IMR-90 (cell line): Measurements from ENCODE around the gene GJC2. TPM values are rescaled to one million over a fixed set of nuclear protein-coding genes. Genes with fewer than 3 reads are reported as not detected.

Experiments used
- ATAC-seq: fragments of 200-7000 bp; cut with Tn5 transposase; 2 replicates; pipeline ENCODE4 v1.9.1; 2020; ENCODE audit warnings: low read depth, mild to moderate bottlenecking, moderate library complexity
- BruUV-seq: library from RNA; stranded (reverse); fragments of 400-500 nt; replicated peaks from 2 replicates; lab custom pipeline; 2021; lab: Mats Ljungman, UMichigan
- CTCF ChIA-PET: fragments of 300-600 bp; formaldehyde crosslinking; extraction: SDS; loops from one replicate; lab custom pipeline; 2021; ENCODE audit warnings: antibody characterized with exemption; lab: Yijun Ruan, JAX
- POLR2A ChIA-PET: fragments of 300-600 bp; sonication (Branson Sonifier 250); formaldehyde crosslinking; loops from one replicate; lab custom pipeline; 2022; ENCODE audit warnings: antibody characterized with exemption; ENCODE audit not compliant: unreplicated experiment; lab: Charles Lee
- DNase-seq: peaks from one replicate; pipeline ENCODE4 v3.0.0; 2013
- H2AFZ ChIP-seq: replicated peaks from 2 replicates; pipeline ENCODE3; 2013; ENCODE audit warnings: low read length, mild to moderate bottlenecking; ENCODE audit not compliant: poor library complexity
- H2AK5ac ChIP-seq: 2 replicates; pipeline ENCODE4 v1.6.1; 2013; ENCODE audit warnings: low read depth, low read length, inconsistent platforms
- H2AK9ac ChIP-seq: replicated peaks from 2 replicates; pipeline ENCODE3; 2013; ENCODE audit warnings: mild to moderate bottlenecking, low read depth, low read length, moderate library complexity; ENCODE audit not compliant: poor library complexity
- H2BK120ac ChIP-seq: 2 replicates; pipeline ENCODE4 v1.6.1; 2013; ENCODE audit warnings: low read depth, low read length, inconsistent platforms
- H2BK15ac ChIP-seq: 3 replicates; pipeline ENCODE4 v1.6.1; 2013; ENCODE audit warnings: low read depth, low read length, inconsistent platforms
- H2BK20ac ChIP-seq: 2 replicates; pipeline ENCODE4 v1.6.1; 2013; ENCODE audit warnings: low read depth, mild to moderate bottlenecking, inconsistent platforms, low read length, moderate library complexity
- H2BK5ac ChIP-seq: 2 replicates; pipeline ENCODE4 v1.6.1; 2013; ENCODE audit warnings: mild to moderate bottlenecking, low read depth, low read length, inconsistent platforms; ENCODE audit not compliant: poor library complexity, severe bottlenecking
- H3K14ac ChIP-seq: replicated peaks from 2 replicates; pipeline ENCODE4 v1.6.1; 2013; ENCODE audit warnings: low read depth, low read length, inconsistent platforms
- H3K18ac ChIP-seq: 2 replicates; pipeline ENCODE4 v1.6.1; 2013; ENCODE audit warnings: low read depth, low read length, control low read depth
- H3K23ac ChIP-seq: 2 replicates; pipeline ENCODE4 v1.6.1; 2013; ENCODE audit warnings: low read depth, low read length, inconsistent platforms
- H3K27ac ChIP-seq: 2 replicates; pipeline ENCODE4 v1.5.1; 2013; ENCODE audit warnings: mild to moderate bottlenecking, control low read depth, low read length; ENCODE audit not compliant: insufficient read depth
- H3K27me3 ChIP-seq: 2 replicates; pipeline ENCODE4 v1.6.1; 2013; ENCODE audit warnings: low read length; ENCODE audit not compliant: control insufficient read depth, insufficient read depth
- H3K36me3 ChIP-seq: 2 replicates; pipeline ENCODE4 v1.6.1; 2013; ENCODE audit warnings: low read length, mixed read lengths; ENCODE audit not compliant: control insufficient read depth, insufficient read depth
- H3K4ac ChIP-seq: 2 replicates; pipeline ENCODE4 v1.6.1; 2013; ENCODE audit warnings: low read depth, low read length, inconsistent platforms
- H3K4me1 ChIP-seq: 2 replicates; pipeline ENCODE4 v1.6.1; 2013; ENCODE audit warnings: low read length, mixed read lengths; ENCODE audit not compliant: control insufficient read depth, insufficient read depth
- H3K4me2 ChIP-seq: 2 replicates; pipeline ENCODE4 v1.6.1; 2013; ENCODE audit warnings: low read depth, mild to moderate bottlenecking, control low read depth, low read length, moderate library complexity
- H3K4me3 ChIP-seq: 2 replicates; pipeline ENCODE4 v1.5.1; 2013; ENCODE audit warnings: low read depth, mild to moderate bottlenecking, control low read depth, low read length, moderate library complexity; ENCODE audit not compliant: insufficient read depth
- H3K56ac ChIP-seq: 2 replicates; pipeline ENCODE4 v1.6.1; 2013; ENCODE audit warnings: low read length, inconsistent platforms; ENCODE audit not compliant: insufficient read depth; ENCODE audit errors: extremely low read depth
- H3K79me1 ChIP-seq, 2 experiments: 2 replicates each; pipeline ENCODE4 v1.6.1; 2013; ENCODE audit warnings: low read length in 2 of 2, inconsistent platforms in 1 of 2, low read depth in 1 of 2
- H3K9ac ChIP-seq: 2 replicates; pipeline ENCODE4 v1.6.1; 2013; ENCODE audit warnings: low read depth, low read length, control low read depth
- H3K9me1 ChIP-seq: 2 replicates; pipeline ENCODE4 v1.6.1; 2013; ENCODE audit warnings: low read length, inconsistent platforms; ENCODE audit not compliant: insufficient read depth
- H3K9me3 ChIP-seq: 2 replicates; pipeline ENCODE4 v1.6.1; 2013; ENCODE audit warnings: low read length; ENCODE audit not compliant: control insufficient read depth, insufficient read depth
- H4K20me1 ChIP-seq: 2 replicates; pipeline ENCODE4 v1.6.1; 2013; ENCODE audit warnings: low read length, inconsistent platforms; ENCODE audit not compliant: insufficient read depth
- H4K5ac ChIP-seq: 2 replicates; pipeline ENCODE4 v1.6.1; 2013; ENCODE audit warnings: mild to moderate bottlenecking, low read depth, low read length, control low read depth
- H4K8ac ChIP-seq, 2 experiments: 2 replicates each; pipeline ENCODE4 v1.6.1; 2013; ENCODE audit warnings: low read depth in 2 of 2, low read length in 2 of 2, control low read depth in 1 of 2, inconsistent platforms in 1 of 2
- H4K91ac ChIP-seq: 2 replicates; pipeline ENCODE4 v1.6.1; 2013; ENCODE audit warnings: low read depth, low read length, inconsistent platforms; ENCODE audit not compliant: insufficient read depth
- CEBPB ChIP-seq: IDR thresholded peaks from 2 replicates; pipeline ENCODE4 v1.6.1; 2012; ENCODE audit warnings: low read depth, low read length, improper control_type of control experiment
- SMC3 ChIP-seq: fragments of 150-350 bp; IDR thresholded peaks from 2 replicates; pipeline ENCODE4 v1.6.1; 2016; ENCODE audit warnings: low read depth, mild to moderate bottlenecking, antibody characterized with exemption, low read length, moderate library complexity
- WGBS, 2 experiments: methylation state at CpG; one replicate each; pipeline versions ENCODE4 v1.1.5 to v1.1.7; 2013; ENCODE audit warnings: missing lambda C conversion rate in 2 of 2; ENCODE audit not compliant: insufficient read length in 1 of 2; ENCODE audit errors: extremely low coverage in 2 of 2; 5-methylcytosine and 5-hydroxymethylcytosine counted together
- dilution Hi-C: fragments of 300-500 bp; cut with HindIII; formaldehyde crosslinking; loops from one replicate; pipeline ENCODE4 v1.14.3; 2018; ENCODE audit warnings: low sequenced_read_pairs; ENCODE audit not compliant: unreplicated experiment
- in situ Hi-C: fragments of 300-500 bp; cut with MboI; formaldehyde crosslinking; loops from 3 replicates; pipeline ENCODE4 v1.14.3; 2019; ENCODE audit warnings: low sequenced_read_pairs, inconsistent platforms, mixed read lengths
- intact Hi-C: fragments of 100-400 bp; cut with micrococcal nuclease; formaldehyde crosslinking; loops from 2 replicates; pipeline ENCODE4 v1.10.0; 2022
- polyA plus RNA-seq, 3 experiments: library from polyadenylated mRNA; depleted of rRNA; stranded (reverse); fragments of >200 nt; gene quantifications; 2 replicates each; pipeline ENCODE4 v1.2.3, GENCODE V29; 2012; ENCODE audit warnings: low replicate concordance in 1 of 3
- total RNA-seq: library from RNA; depleted of rRNA; stranded (reverse); fragments of >200 nt; gene quantifications from 2 replicates; pipeline ENCODE4 v1.2.3, GENCODE V29; 2012

The GJC2 gene
- total and polyA plus RNA-seq, 2 of the 4 experiments (the other 2 are of a cell fraction) = 1.1 to 1.7 TPM

DNA sequence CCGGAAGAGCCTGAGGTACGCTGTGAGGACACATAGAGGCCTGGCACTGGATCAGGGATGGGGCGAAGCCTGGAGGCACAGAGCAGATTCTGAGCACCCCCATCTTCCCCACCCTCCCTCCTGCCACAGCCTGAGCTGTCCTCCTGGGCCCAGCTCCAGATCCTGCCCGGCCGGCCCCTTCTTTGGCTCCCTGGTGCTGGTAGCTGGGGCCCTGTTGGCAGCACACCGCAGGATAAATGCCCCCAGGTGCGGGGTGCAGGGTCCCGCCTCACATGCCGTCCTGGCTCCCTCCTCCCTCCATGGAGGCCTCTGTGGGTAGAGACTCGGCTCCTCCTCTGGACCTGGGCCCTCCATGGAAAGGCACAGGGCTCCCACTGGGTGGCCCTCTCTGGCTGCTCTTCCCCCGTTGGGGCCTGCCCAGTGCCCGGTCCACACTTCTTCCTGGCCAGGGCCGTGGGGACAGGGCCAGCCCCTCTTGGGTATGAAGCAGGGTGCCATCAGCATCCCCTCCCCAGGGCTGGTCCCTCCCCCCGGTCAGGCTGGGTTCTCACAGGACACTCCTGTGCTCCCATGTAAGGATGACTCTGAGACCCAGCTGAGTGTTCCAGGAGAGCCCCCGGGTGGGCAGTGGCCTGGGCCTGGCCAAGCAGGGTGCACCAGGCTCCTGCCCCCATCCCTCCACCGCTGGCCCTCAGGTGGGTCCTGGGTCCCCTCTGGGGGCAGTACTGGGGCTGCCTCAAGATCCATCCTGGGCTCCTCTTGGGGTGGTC lies 57.0 kb downstream of the GJC2 start (continued):
- TF ChIP-seq CEBPB = no peak

DNA sequence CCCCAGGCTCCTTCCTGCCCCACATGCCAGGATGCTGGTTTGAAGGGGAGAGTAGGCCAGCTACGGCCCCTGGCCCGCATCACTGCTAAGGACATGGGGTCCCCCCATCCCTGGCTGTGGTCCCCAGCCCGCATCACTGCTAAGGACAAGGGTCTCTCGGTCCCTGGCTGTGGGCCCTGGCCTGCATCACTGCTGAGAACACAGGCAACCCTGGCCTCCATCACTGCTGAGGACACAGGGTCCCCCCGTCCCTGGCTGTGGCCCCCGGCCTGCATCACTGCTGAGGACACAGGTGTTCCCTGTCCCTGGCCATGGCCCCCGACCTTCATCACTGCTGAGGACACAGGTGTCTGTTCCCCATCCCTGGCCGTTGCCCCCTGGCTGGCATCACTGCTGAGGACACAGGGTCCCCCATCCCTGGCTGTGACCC lies 57.7 kb downstream of the GJC2 start:
- Histone ChIP-seq H3K18ac (no peak overlapping the region), H3K4ac (no peak overlapping the region), H3K23ac (no peak overlapping the region), H2BK5ac (no peak overlapping the region), H2BK20ac (no peak overlapping the region), H3K9me3 (no peaks in the 10 kb centered on the region), H2BK15ac (no peak overlapping the region), H3K4me2 (no peak overlapping the region), H3K4me1 (peaks cover 4% of the 10 kb centered on the region; the same call in 1 of the 2 replicates), H4K20me1 (no peaks in the 10 kb centered on the region; the same call in 1 of the 2 replicates), H4K91ac (no peak overlapping the region), H3K27me3 (no peaks in the 10 kb centered on the region; the same call in 1 of the 2 replicates), H3K9ac (no peak overlapping the region), H4K5ac (no peak overlapping the region), H3K9me1 (peaks cover under 1% of the 10 kb centered on the region; the same call in 1 of the 2 replicates), H3K36me3 (no peaks in the 10 kb centered on the region), H3K79me1 (no peaks in the 10 kb centered on the region), H2AFZ (peak overlapping the region; percentile 58), H4K8ac (no peak overlapping the region), H3K14ac (no peak overlapping the region), H2BK120ac (no peak overlapping the region), H2AK9ac (no peak overlapping the region), H3K56ac (no peak overlapping the region), H2AK5ac (no peak overlapping the region), H3K4me3 (no peak overlapping the region), H3K27ac (no peak overlapping the region)
- ATAC-seq = no peak
- no peak for DNase-seq
- TF ChIP-seq SMC3 = no peak
- dilution Hi-C loops = no loop called here
- BruUV-seq = no TSS peak
- intact Hi-C loops = no loop called here
- 91% methylated on average over 5 of the region's 8 CpGs; no CpG with 5 or more reads in 1 of the 2 experiments for WGBS, 2 experiments
- CTCF ChIA-PET = no interaction called here
- in situ Hi-C loops = no loop called here
- POLR2A ChIA-PET = no interaction called here
